GM12892 (cell line): Measurements from ENCODE around the gene PIAS4.

Experiments used
- POLR2A ChIP-seq: IDR thresholded peaks from 2 replicates; pipeline ENCODE4 v1.6.1; 2011; ENCODE audit warnings: low read depth, low read length, control low read depth
- POLR2AphosphoS5 ChIP-seq: IDR thresholded peaks from 2 replicates; pipeline ENCODE4 v1.6.1; 2011; ENCODE audit warnings: low read depth, low read length, control low read depth
- TAF1 ChIP-seq: IDR thresholded peaks from 2 replicates; pipeline ENCODE4 v1.6.1; 2011; ENCODE audit warnings: low read depth, mild to moderate bottlenecking, control low read depth, low read length, borderline replicate concordance

- no peak; the same call in 1 of the 2 replicates for TF ChIP-seq POLR2A
- TF ChIP-seq POLR2AphosphoS5: no peak
- no peak for TF ChIP-seq TAF1
Observed at GRCh38 chr19:4058693-4059452, 51.3 kb downstream of the PIAS4 start.
